ENCODE measurements around the gene CCR3.

CCR3 gene

GRCh38 chr3:46218196-46218709 lies 24.0 kb upstream of the CCR3 start:
- no peak for FAIRE-seq
- DNase-seq (ENCODE audit: insufficient read length, low spot score) = no peak

GRCh38 chr3:46221391-46221790 lies 20.9 kb upstream of the CCR3 start:
- DNase-seq (ENCODE audit: insufficient read length, low spot score) = no peak

GRCh38 chr3:46221938-46222337 lies 20.3 kb upstream of the CCR3 start:
- FAIRE-seq = no peak

More at GRCh38 chr3:46221391-46221790, 20.9 kb upstream of the CCR3 start:
- no peak for FAIRE-seq

GRCh38 chr3:46222435-46223161 lies 19.7 kb upstream of the CCR3 start:
- no peak for FAIRE-seq
- DNase-seq (ENCODE audit: insufficient read length, low spot score) = no peak

More at GRCh38 chr3:46221938-46222337, 20.3 kb upstream of the CCR3 start:
- no peak for DNase-seq (ENCODE audit: insufficient read length, low spot score)

GRCh38 chr3:46228260-46229242 lies 13.7 kb upstream of the CCR3 start:
- FAIRE-seq = no peak
- peak; percentile 30 for DNase-seq (ENCODE audit: insufficient read length, low spot score)

- DNase-seq (ENCODE audit: insufficient read length, low spot score) (no peak), FAIRE-seq (no peak)
Observed at GRCh38 chr3:46231323-46231722, 10.9 kb upstream of the CCR3 start.

- no peak for FAIRE-seq
Observed at GRCh38 chr3:46233194-46233593, 9.1 kb upstream of the CCR3 start.

GRCh38 chr3:46235425-46235824 lies 6.8 kb upstream of the CCR3 start:
- FAIRE-seq = no peak
- DNase-seq (ENCODE audit: insufficient read length, low spot score) = no peak

More at GRCh38 chr3:46233194-46233593, 9.1 kb upstream of the CCR3 start:
- no peak for DNase-seq (ENCODE audit: insufficient read length, low spot score)

GRCh38 chr3:46236294-46237054 lies 5.8 kb upstream of the CCR3 start:
- FAIRE-seq (no peak), DNase-seq (ENCODE audit: insufficient read length, low spot score) (no peak)

GRCh38 chr3:46238386-46238785 lies 3.9 kb upstream of the CCR3 start:
- DNase-seq (ENCODE audit: insufficient read length, low spot score) (no peak), FAIRE-seq (no peak)

- DNase-seq (ENCODE audit: insufficient read length, low spot score) = no peak
- no peak for FAIRE-seq
Observed at GRCh38 chr3:46239301-46239938, 2.8 kb upstream of the CCR3 start.

- FAIRE-seq = no peak
- DNase-seq (ENCODE audit: insufficient read length, low spot score) = no peak
Observed at GRCh38 chr3:46239952-46240351, 2.3 kb upstream of the CCR3 start.

GRCh38 chr3:46243560-46243959 lies 1.3 kb downstream of the CCR3 start:
- FAIRE-seq (no peak), DNase-seq (ENCODE audit: insufficient read length, low spot score) (no peak)

GRCh38 chr3:46245146-46245545 lies 2.9 kb downstream of the CCR3 start:
- DNase-seq (ENCODE audit: insufficient read length, low spot score) = no peak
- FAIRE-seq = no peak

GRCh38 chr3:46252980-46253379 lies 10.7 kb downstream of the CCR3 start:
- FAIRE-seq (no peak), DNase-seq (ENCODE audit: insufficient read length, low spot score) (no peak)

GRCh38 chr3:46258525-46258924 lies 16.3 kb downstream of the CCR3 start:
- no peak for FAIRE-seq

GRCh38 chr3:46261926-46262594 lies 19.8 kb downstream of the CCR3 start:
- FAIRE-seq (no peak), DNase-seq (ENCODE audit: insufficient read length, low spot score) (no peak)

More at GRCh38 chr3:46258525-46258924, 16.3 kb downstream of the CCR3 start:
- no peak for DNase-seq (ENCODE audit: insufficient read length, low spot score)

- no peak for FAIRE-seq
- no peak for DNase-seq (ENCODE audit: insufficient read length, low spot score)
Observed at GRCh38 chr3:46264002-46264401, 21.7 kb downstream of the CCR3 start.

GRCh38 chr3:46266598-46266997 lies 24.3 kb downstream of the CCR3 start:
- DNase-seq (ENCODE audit: insufficient read length, low spot score) (no peak), FAIRE-seq (no peak)

GRCh38 chr3:46269556-46269955 lies 27.3 kb downstream of the CCR3 start:
- FAIRE-seq (no peak), DNase-seq (ENCODE audit: insufficient read length, low spot score) (no peak)
